ENCODE results near the gene GOLGA8B.
"Not testable (repeated sequence)": the region's sequence is repeated elsewhere in the genome, so short reads cannot be mapped to it uniquely, and the experiment has no call there.

Gene GOLGA8B

GRCh38 chr15:34583399-34584329, at the start of gene GOLGA8B:
TSS of gene GOLGA8B (minus strand) at chr15:34583651. CDS start at chr15:34535912, 47,739 bp downstream.
- peak in 40 of 56 donors; percentile 10 to 83 (median 48) for DNase-seq

- DNase-seq, result not testable (repeated sequence)
These were observed 49.7 kb upstream of the GOLGA8B start for GRCh38 chr15:34633165-34633564.

- DNase-seq, result no peak
These were observed 45.2 kb upstream of the GOLGA8B start for GRCh38 chr15:34628577-34629152.

- no peak for DNase-seq
These were observed 41.6 kb upstream of the GOLGA8B start for GRCh38 chr15:34625007-34625406.

GRCh38 chr15:34621675-34622074, 38.2 kb upstream of the GOLGA8B start:
- no peak for DNase-seq

- DNase-seq, result no peak
These were observed 37.4 kb upstream of the GOLGA8B start for GRCh38 chr15:34620814-34621213.

- DNase-seq, result no peak
These were observed 36.7 kb upstream of the GOLGA8B start for GRCh38 chr15:34620142-34620541.

GRCh38 chr15:34619151-34619550, 35.7 kb upstream of the GOLGA8B start:
- DNase-seq, result no peak

- DNase-seq, result no peak
These were observed 34.6 kb upstream of the GOLGA8B start for GRCh38 chr15:34618073-34618472.

- peak in 4 of 56 donors; percentile 2 to 21 (median 4) for DNase-seq
These were observed 33.2 kb upstream of the GOLGA8B start for GRCh38 chr15:34616613-34617012.

GRCh38 chr15:34613997-34614396, 30.5 kb upstream of the GOLGA8B start:
- no peak for DNase-seq

GRCh38 chr15:34613301-34613700, 29.9 kb upstream of the GOLGA8B start:
- no peak for DNase-seq

GRCh38 chr15:34610354-34610753, 26.9 kb upstream of the GOLGA8B start:
- no peak for DNase-seq

GRCh38 chr15:34609102-34610057, 25.9 kb upstream of the GOLGA8B start:
- no peak for DNase-seq

- no peak for DNase-seq
These were observed 25.1 kb upstream of the GOLGA8B start for GRCh38 chr15:34608517-34608916.

- DNase-seq, result no peak
These were observed 24.4 kb upstream of the GOLGA8B start for GRCh38 chr15:34607832-34608231.

- no peak for DNase-seq
These were observed 23.1 kb upstream of the GOLGA8B start for GRCh38 chr15:34606545-34606944.

GRCh38 chr15:34606131-34606530, 22.7 kb upstream of the GOLGA8B start:
- DNase-seq, result no peak

- no peak for DNase-seq
These were observed 19.6 kb upstream of the GOLGA8B start for GRCh38 chr15:34603095-34603494.

- no peak for DNase-seq
These were observed 17.5 kb upstream of the GOLGA8B start for GRCh38 chr15:34600923-34601322.

GRCh38 chr15:34598799-34599585, 15.5 kb upstream of the GOLGA8B start:
- no peak for DNase-seq
